HG02571 (cell line): ENCODE results near the gene ITK.
"Not testable (repeated sequence)": the region's sequence is repeated elsewhere in the genome, so short reads cannot be mapped to it uniquely, and the experiment has no call there.

ENCODE experiments used
- ATAC-seq: cut with Tn5 transposase; IDR thresholded peaks from one replicate; pipeline ENCODE4 v1.9.1; 2021; ENCODE audit warnings: mild to moderate bottlenecking, moderate library complexity; ENCODE audit not compliant: unreplicated experiment

Gene ITK

DNA sequence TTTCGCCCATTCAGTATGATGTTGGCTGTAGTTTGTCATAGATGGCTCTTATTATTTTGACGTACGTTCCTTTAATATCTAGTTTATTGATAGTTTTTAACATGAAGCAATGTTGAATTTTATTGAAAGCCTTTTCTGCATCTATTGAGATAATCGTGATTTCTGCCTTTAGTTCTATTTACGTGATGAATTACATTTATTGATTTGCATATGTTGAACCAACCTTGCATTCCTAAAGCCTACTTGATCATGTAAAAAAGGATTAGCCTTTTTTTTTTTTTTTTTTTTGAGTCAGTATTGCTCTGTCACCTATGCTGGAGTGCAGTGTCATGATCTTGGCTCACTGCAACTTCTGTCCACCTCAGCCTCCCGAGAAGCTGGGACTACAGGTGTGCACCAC, 25.1 kb downstream of the ITK start:
- no peak for ATAC-seq

DNA sequence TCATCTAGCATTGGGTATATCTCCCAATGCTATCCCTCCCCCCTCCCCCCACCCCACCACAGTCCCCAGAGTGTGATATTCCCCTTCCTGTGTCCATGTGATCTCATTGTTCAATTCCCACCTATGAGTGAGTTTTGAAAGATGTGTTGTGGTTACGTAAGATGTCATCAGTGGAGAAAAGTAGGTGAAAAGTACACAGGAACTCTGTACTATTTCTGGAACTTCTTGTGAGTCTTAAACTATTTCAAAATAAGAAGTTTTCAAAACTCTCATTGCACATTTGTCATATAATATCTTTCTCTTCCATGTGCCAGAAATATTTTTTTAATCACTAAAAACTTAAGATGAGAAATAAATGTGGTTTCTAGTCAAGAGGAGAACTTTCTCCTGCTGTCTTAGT, 30.0 kb downstream of the ITK start:
- not testable (repeated sequence) for ATAC-seq

DNA sequence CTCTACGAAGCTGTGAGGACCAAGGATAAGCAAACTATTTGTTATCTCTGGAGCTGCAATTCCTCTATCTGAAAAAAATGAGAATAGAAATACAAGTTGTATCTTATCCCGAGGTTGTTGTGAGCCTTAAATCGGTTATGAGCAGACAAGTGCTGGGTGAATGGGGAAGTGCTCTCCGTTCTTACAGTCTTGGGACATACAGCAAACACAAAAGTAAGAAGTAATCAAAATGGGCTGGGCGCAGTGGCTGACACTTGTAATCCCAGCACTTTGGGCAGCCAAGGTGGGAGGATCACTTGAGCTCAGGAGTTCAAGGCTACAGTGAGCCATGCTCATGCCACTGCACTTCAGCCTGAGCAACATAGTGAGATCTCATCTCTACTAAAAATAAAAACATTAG, 31.7 kb downstream of the ITK start:
- ATAC-seq: no peak

DNA sequence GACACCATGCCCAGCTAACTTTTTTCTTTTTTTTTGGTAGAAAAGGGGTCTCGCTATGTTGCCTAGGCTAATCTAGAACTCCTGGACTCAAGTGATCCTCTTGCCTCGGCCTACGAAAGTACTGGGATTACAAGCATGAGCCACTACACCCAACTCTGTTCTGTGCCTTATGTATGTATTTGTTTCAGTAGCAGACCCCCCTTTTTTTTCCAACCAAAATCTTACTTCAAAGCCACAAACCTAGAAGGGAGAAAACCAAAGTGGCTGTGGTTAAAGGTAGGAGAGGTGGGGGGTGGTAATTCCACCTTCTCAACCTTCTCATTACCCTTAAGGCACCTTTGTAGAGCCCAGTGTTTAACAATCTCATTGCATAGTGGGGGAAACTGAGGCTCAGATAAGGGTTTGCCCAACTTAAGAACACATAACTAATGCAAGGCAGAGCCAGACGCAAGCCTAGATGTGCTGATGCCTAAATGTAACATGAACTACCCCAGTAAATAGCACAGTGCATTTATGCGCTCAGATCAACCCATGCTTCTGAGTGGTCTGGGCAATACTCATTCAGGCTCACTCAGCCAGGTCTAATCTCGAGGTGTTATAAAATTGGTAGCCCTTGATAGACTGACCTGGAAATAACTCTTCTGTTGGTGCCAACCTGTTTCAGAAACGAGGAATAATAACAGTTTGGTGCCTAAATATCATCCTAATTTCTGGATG, 33.0 kb downstream of the ITK start:
- no peak for ATAC-seq

DNA sequence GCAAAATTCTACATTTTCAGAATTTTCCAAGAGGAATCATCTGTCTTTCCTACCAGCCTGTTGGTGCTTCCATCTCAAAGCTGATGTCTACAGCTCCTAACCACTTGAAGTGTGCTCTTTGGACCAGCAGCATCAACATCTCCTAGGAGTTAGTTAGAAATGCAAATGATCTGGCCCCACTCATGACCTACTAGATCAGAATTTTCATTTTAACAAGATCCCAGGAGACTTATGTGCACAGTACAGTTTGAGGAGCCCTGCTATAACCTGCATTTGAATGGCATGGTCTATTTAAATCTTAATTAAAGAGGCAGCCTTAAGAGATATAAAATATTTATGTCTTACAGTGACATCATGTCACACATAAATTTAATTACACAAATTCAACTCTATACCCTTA, 33.8 kb downstream of the ITK start:
- no peak for ATAC-seq

DNA sequence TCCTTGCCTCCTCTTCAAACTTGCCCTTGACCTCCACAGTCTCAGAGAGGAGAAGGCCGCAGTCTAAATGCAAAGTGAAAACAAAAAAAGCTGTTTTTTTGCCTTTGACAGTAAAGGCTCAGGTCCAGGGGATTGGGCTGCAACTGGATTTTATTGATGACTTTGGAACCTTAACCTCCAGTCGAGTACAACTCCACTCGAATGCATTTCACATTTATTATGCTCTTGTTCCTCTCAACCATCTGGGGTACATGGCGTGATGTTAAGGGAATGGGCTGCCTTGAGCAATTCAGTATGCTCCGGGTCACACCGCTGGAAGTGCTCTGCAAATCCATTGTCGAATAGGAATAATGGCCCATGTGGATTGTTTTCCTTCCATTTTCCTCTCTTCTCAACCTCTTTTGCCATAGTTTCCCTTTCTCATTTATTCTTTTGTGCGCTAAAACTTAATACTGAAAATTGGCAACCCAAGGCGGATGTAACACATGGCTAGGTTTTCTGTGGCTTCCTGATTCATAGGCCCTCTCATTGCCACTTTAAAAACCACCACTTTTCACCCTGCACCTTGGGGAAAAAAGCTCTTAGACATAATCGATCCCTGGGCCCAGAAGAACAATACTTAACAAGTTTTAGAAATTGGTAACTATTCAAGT, 34.3 kb downstream of the ITK start:
- peak; percentile 37 for ATAC-seq

DNA sequence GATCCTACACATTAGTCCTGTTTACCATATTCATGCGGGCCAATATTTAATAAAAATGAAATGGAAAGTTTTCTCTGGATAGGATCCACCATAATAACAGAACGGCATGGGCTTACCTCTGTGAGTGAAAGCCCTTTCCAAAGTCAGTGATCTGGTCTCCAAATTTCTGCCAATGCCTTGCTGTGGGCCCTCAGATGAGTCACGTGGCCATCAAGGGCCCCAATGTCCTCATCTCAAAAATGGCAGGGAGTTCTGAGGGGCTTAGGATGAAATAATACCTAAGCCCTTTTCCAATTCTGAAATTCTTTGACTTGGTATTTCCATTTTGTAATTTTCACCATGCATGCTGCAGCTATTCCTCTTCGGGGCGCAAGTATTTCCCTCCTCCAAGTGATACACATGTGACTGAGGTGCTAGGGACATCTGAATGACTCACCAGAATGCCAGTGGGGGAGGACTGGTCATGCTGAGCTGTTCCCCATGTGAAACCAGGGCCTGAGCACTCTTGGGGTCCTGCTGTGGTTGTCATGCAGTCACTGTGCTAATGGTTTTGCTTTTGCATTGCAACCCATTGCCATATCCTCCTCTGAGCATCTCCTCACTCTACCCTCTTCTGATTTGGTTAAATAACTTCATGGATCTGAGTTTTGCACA, 35.0 kb downstream of the ITK start:
- ATAC-seq: no peak

DNA sequence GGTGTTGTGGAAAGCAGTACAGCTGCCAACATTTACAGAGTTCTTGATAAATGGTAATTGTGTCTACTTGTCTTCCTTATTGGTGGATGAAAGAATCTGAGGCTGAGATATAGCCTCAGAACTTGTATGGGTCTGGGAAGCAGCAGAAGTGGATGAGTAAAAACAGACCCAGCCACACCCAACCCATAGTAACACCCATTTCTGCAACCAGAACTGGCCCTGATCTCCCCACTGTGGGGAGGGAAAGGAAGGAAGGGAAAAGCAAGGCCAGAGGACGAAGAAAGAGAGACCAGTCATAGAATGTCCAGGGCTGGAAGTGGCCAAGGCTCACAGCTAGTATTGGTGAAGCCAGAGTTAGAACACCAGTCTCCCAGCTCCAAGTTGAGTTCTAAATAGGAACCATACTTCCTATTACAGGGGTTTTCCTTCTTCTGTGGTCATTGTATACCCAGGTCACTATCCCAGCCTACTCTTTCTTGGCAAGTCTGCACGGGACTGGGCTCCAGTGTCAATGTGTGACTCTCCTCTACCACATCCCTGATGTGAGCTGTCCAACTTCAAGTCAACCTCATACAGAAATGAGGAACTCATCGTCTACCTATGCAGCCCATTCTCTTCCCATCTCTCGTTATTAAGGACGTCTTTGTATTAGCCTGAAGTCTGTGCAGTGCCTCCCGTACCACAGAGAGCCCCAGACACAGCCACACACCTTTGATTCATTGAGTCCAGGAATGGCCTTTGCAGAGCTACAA, 35.9 kb downstream of the ITK start:
- ATAC-seq: no peak

DNA sequence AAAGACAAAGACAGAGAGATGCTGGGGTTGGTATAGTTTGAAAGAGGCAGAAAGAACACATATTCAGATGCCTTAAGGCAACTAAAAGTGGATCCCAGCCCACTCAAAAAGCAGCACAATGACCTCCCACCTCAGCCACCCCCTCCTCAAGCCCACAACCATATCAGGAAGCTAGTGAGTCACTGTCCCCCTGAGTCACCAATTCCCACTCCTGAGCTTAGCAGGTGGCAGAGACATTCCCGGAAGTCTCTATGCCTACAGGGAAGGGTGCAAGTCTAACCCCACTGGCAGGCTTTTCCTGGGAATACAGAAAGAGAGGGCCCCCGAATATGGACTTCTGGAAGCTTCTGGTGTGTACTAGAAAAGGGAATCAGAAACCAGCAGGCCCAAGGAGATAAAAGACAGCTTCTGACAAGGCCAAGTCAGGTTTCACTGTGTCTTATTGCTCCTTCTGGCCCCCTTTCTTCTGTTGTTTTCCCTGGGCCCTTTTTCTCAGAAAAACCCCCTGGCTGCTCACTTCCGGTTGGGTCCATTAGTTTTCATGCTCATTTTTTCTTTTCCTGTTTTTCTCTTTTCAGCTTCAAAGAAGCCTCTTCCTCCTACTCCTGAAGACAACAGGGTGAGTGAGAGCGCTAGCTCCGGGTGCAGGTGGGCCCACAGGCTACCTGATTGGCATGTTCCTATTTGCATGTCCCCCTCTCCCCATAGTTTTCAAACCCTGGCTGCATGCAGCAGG, 36.8 kb downstream of the ITK start:
- ATAC-seq: no peak

DNA sequence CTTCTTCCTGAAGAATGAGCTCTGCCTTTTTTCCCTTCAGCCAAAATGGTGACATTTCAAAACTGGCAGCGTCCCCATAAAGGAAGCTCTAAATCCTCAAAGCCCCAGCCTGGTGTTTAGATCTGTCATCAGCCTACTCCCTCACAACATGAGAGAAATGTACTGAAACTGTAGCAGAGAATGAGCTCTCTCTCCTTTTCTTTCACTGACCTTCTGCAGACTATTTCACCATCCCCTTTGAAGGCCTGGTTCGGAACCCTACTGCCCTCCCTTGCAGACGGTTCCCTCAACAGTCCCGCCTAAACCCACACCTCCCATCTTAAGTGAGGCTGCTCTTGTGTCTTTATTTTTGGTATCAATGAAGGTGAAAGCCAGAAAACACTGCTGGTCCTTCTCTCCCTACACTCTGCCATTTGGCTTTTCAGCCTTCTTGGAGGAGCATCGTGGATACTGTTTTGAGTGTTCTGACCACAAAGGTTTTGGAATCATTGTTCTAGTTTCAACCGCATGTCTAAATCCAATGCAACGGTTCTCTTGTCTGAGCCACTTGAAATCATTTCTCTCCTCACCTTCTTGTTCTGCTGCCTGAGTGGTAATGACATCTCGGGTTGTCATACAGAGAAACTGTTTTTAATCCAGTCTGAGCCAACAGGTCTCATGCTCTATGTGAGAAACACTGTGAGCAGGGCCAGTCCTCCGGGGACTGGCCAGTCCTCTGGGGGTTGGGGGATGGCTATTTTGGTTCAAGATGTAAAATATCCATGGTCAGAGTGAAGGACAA, 39.0 kb downstream of the ITK start:
- ATAC-seq: peak; percentile 46

DNA sequence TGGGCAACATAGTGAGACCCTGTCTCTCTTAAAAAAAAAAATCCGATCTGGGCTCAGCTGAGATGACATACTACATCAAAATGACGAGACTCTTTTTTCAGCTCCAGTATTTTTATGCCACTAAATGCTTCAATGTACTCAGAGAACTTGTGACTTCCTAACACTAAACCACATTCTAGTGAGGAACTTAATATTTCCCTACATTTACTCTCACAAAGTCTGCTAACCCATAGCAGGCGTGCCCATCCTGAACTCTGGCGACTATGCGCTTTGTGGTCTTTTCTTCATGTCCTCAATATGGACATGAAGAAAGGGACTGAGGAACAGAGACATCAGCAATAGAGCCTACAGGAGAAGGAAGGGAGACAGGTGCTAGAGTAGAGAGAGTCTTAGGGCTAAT, 41.3 kb downstream of the ITK start:
- no peak for ATAC-seq

DNA sequence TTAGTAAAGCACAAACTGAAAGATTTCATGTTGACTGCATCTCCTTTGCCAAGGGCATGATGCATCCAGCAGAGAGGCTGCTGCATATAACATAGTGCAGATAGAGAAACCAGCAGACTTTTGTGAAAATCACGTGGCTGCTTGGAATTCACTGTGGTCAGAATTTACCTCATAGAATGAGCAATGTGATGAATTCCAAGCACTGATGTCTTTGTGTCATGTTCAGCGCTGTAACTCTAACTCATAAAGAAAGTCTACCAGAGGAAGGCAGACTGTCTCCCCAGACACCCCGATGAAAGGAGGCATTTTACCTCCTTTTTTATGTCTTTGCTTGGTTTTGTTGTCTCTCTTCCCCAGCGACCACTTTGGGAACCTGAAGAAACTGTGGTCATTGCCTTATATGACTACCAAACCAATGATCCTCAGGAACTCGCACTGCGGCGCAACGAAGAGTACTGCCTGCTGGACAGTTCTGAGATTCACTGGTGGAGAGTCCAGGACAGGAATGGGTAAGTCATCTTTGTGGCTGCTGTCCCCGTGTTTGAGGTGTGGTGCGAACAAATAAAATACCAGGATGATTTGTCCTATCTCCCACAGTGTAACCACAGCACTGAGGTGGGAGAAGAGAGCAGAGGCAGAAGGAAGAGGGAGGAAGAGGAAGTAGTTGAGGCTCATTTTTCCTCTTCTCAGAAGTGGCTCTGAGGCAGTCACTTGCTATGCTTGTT, 42.0 kb downstream of the ITK start:
- no peak for ATAC-seq

DNA sequence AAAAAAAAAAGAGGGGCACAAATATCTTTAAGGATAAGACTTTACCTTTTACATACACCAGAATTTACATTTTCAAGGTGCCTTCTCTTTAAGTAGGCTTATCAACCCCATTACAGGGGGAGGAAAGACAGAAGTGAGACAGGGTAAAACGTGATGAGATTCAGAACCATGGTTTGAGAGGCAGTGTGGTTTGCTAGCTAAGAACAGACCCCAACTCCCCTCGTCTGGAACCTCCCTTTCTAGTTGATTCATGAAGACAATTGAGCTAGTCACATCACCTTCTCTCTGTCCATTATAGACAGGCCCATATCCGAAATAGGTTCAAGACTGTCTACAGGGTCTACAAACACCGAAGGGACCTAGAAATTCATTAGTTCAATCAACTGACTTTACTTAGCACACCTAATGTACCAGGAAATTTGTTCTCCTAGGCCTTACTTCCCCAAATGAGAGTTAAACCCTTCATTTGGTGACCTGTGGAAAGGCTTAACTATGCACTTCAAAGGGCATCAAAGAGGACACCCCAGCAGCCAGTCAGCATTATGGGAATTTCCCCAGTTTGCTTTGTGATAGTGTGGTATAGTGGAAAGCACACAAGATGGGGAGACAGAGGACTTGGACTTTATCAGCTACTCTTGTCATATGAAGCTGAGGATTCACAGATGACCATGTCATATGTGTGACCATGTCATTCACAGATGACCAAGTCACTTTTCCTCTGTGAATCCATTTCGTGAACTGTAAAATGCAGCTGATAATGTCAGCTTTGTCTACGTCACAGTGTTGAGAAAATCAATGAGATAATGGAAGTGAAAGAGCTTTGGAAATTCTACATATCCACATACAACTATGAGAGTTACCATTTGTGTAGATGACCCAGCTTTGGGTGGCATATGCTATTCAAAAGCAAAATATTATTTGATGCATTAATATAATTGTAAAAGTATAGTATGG, 45.1 kb downstream of the ITK start:
- ATAC-seq: no peak

DNA sequence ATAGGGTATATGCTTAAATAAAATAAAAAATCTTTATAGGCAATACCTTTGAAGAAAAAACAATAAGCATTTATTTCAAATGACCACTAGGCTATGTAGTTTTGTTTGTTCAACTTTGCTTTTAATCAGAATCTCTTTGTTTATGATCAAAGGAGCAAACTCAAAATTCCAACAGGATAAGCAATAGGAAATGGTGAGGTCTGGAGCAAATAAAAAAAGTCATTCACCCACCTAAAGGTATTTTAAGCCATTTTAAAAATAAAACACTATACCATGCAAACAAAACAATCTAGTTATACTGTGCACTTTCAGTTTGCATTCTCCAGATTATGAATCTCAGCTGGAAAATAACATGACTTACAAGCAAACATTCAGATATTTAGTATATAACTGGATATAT, 50.0 kb downstream of the ITK start:
- no peak for ATAC-seq

DNA sequence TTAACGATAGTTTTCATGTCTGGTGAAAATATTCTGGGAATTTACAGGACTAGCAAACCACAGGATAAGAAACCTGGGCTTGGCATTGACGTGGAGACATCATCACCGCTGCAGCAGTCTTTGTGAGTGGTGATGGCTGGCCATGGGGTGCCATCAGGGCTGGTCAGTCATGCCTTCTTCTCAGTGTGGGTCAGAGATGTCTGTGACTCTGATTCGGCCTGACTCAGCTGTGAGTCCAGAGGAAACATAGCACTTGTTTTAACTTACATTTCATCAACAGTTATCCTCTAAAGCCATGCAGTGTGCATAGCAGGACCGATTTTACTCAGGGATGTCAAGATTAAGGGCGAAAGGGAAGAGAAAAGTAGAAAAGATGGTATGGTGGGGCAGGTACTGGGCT, 52.1 kb downstream of the ITK start:
- ATAC-seq: no peak

DNA sequence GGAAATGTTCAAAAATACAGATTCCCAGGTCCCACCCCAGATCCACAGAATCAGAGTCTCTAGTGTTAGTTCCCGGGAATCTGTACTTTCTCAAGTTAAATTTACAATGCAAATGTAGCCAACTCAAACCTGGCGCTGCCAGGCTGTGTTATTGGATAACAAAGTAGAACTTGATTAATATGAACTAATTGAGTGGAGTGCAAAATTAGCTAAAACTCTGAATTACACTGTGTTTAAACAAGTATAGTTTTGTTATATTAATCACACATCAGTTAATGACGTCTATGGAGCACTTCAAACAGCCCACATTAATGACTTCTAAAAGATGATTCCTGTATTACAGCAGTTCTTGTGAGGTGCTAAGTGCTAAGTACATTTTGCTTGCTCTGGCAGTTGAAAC, 52.9 kb downstream of the ITK start:
- no peak for ATAC-seq

DNA sequence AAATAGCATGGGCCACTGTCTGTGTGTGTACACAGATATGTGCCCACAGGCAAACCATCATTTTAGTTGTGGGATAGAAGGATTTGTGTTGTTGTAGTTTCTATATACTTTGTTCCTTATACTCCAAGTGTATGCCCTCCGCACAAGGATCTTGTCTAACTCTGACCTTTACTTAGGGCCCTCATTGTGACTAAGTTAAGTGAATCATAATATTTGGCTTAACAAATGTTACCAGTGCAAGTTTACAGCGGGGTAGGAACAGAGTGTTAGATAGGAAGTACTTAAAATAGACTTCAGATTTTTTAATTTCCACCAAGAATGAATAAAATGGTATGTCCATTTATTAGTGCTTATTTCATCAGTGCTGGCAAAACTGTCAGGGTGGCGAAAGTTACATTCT, 55.8 kb downstream of the ITK start:
- ATAC-seq: no peak

DNA sequence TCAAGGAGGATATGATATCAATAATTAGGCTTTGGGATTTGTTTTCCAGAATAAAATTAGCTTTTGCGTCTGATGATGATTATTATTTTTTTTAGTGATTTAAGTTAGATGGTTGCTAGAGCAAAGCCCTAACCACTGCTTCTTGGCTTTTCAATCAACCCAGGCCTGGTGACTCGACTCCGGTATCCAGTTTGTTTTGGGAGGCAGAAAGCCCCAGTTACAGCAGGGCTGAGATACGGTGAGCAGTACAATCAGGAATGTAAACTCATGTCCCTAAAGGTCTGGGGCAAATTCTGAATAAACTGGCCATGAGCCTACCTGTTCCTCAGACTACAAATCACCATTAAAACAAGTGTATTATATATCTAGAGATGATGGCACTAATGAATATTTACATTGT, 60.8 kb downstream of the ITK start:
- ATAC-seq: no peak
